BJ (cell line): Measurements from ENCODE around the gene CFAP92. TPM values are rescaled to one million over a fixed set of nuclear protein-coding genes. Genes with fewer than 3 reads are reported as not detected.
A peak's percentile ranks its signal among the peaks of the same experiment; 100 is the strongest.

Source experiments
- CTCF ChIA-PET: fragments of 350-600 bp; formaldehyde crosslinking; extraction: SDS; loops from one replicate; lab custom pipeline; 2021; ENCODE audit warnings: antibody characterized with exemption, inconsistent platforms; lab: Yijun Ruan, JAX
- POLR2A ChIA-PET: fragments of 300-600 bp; sonication (Branson Sonifier 250); formaldehyde crosslinking; extraction: SDS; loops from one replicate; lab custom pipeline; 2021; ENCODE audit warnings: antibody characterized with exemption; lab: Charles Lee
- DNase-seq: peaks from one replicate; pipeline ENCODE4 v3.0.0-alpha.2; 2011; ENCODE audit warnings: low read depth
- H3K27me3 ChIP-seq: 2 replicates; pipeline ENCODE4 v1.6.0; 2011; ENCODE audit warnings: low read length; ENCODE audit not compliant: control insufficient read depth, insufficient read depth
- H3K36me3 ChIP-seq: 2 replicates; pipeline ENCODE4 v1.5.1; 2011; ENCODE audit warnings: low read length; ENCODE audit not compliant: control insufficient read depth, insufficient read depth
- H3K4me3 ChIP-seq: 2 replicates; pipeline ENCODE4 v1.5.1; 2011; ENCODE audit warnings: low read depth, mild to moderate bottlenecking, control low read depth, low read length
- CTCF ChIP-seq: IDR thresholded peaks from 2 replicates; pipeline ENCODE4 v1.5.1; 2011; ENCODE audit warnings: low read depth, mild to moderate bottlenecking, control low read depth, inconsistent platforms, low read length, moderate library complexity; ENCODE audit not compliant: insufficient read depth
- polyA plus RNA-seq: library from polyadenylated mRNA; depleted of rRNA; stranded (reverse); fragments of >200 nt; gene quantifications from 2 replicates; pipeline ENCODE4 v1.2.3, GENCODE V29; 2011

CFAP92 gene
- polyA plus RNA-seq, 1 experiment = not detected

DNA sequence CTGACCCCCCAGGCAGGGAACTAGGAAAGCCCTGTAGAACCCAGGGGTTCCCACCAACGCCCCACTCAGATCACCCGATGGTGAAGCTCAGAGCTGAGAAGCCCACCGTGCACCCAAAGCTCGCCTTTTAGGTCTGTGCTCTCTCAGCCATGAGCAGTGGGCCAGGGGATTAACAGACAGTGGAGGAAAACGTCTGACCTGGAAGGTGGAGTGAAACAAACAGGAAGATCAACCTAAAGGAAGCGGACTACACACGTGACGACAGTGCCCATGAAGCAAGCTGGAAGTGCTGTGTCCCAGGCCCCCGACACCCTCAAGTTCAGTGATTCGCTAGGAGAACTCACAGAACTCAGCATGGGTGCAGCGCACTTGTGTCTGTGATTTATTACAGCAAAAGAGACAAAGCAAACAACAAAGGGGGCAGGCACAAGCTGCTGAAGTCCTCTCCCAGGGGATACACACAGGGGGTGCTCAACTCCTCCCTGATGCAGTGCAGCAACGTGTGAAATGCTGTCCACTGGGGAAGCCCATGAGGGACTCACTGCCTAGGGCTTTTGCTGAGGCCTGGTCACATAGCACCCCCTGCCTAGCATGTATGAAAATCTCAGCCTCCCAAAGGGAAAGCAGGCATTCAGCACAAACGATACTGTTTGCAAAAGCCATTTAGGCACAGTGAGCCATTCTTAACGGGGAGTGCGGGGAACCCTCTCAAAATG lies 43.5 kb downstream of the CFAP92 start:
- no peak for DNase-seq
- ChIA-PET CTCF (interaction anchor here (1.1 to 3.0 kb wide), 2 partner anchors 20 to 270 kb away, joined by 3 to 11 read pairs; no protein-coding TSS in a partner anchor), POLR2A (no interaction called here)
- peak; percentile 30; the same call in 1 of the 2 replicates for TF ChIP-seq CTCF
- no peak overlapping the region for H3K4me3 ChIP-seq
- no peaks in the 10 kb centered on the region for H3K36me3 ChIP-seq
- H3K27me3 ChIP-seq = no peaks in the 10 kb centered on the region; the same call in none of the 2 replicates

DNA sequence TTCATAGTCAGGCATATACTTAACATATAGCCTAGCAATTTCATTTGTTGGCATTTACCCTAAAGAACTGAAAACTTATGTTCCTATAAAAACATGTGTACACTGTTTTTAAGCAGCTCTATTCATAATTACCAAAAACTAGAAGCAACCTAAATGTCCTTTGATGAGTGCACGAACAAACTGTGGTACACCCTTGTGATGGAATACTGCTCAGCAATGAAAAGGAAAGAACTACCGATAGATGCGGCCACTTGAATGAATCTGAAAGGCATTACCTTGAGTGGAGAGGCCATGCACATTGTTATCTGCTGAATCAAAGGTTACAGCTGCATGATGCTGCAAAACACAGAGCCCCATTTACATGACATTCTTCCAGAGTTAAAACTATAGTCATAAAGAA lies 44.7 kb downstream of the CFAP92 start:
- Histone ChIP-seq H3K4me3 (no peak overlapping the region), H3K27me3 (no peaks in the 10 kb centered on the region; the same call in none of the 2 replicates), H3K36me3 (no peaks in the 10 kb centered on the region)
- DNase-seq = no peak
- TF ChIP-seq CTCF = no peak
- CTCF ChIA-PET = no interaction called here
- POLR2A ChIA-PET = no interaction called here

DNA sequence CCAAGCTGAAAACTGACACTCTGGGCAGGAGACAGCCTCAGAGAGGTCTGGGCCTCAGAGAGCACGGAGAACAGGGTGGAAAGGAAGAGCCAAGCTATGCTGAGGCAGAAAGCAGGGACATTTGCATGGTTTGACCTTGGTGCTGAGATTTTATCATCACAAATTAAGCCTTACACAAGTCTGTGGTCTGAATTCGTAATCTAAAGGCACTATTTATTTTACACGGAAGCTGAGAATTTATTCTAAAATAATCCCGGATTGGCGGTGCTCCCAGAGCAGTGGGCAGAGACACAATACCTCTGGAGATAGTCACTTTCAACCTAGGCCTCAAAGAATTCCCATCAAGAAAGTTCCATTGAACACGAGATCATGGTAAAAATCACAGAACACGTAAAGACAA lies 47.5 kb downstream of the CFAP92 start:
- no peak for DNase-seq
- H3K27me3 ChIP-seq = peaks cover 4% of the 10 kb centered on the region
- TF ChIP-seq CTCF = no peak
- H3K4me3 ChIP-seq = no peak overlapping the region
- CTCF ChIA-PET = no interaction called here
- no peaks in the 10 kb centered on the region for H3K36me3 ChIP-seq
- POLR2A ChIA-PET = no interaction called here

- peaks cover 4% of the 10 kb centered on the region for H3K27me3 ChIP-seq
- CTCF ChIA-PET = no interaction called here
- H3K36me3 ChIP-seq = no peaks in the 10 kb centered on the region
- TF ChIP-seq CTCF = no peak
- DNase-seq = no peak
- POLR2A ChIA-PET = no interaction called here
- no peak overlapping the region for H3K4me3 ChIP-seq
Observed at GRCh38 chr3:128945878-128946175, 48.0 kb downstream of the CFAP92 start.

DNA sequence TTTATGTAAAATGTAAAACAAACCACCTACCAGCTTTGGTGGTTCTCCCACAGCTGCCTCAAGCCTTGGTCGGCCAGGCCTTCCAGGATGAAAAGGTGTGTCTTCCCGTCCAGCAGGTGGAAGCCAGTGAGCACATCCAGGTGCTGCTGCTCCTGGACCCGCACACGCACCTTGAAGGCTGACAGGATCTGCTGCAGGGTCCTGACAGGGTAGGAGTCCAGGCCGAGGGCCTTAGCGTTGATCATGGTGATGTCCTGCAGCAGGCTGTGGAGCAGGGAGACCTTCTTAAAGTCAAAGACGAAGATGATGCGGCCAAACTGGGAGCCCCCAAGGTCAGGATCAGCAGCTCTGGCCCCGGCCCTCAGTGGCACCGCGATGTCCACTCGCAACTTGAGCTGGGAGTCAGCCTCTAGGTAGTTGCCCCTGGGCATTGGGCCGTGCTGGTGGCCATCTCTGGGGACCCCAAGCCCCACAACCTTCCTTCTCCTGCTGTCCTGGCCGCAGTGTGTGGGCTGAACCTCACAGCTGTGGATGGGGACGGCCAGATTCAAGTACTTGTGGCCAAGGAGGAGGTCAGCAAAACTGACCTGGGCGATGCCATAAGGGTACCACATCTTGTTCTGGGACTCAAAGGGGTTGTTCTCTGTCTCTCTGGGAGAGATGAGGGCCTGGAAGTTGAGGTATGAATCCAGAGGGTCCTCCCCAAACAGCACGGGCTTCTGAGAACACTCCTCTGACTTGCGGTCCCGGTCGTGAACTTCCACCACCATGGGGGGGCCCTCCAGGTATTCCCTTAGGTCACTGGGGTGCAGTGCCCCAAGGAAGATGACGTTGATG lies 48.6 kb downstream of the CFAP92 start:
- Histone ChIP-seq H3K36me3 (no peaks in the 10 kb centered on the region), H3K27me3 (peaks cover 4% of the 10 kb centered on the region), H3K4me3 (no peak overlapping the region)
- no peak for DNase-seq
- no peak for TF ChIP-seq CTCF
- POLR2A ChIA-PET = no interaction called here
- CTCF ChIA-PET = no interaction called here
